Sigmoid colon (tissue), 3 donors: ENCODE measurements around the gene GPX1.

Experiments
- POLR2A ChIP-seq, 2 donors: fragments of 450-650 bp; IDR thresholded peaks; one replicate each; pipeline ENCODE4 v1.6.1; 2016; ENCODE audit warnings: antibody characterized with exemption in 2 of 2, mild to moderate bottlenecking in 2 of 2, moderate library complexity in 2 of 2
- TF ChIP-seq, protein P1 (sequence below), 4 experiments: fragments of 450-650 bp in 3 of 4; fragments of 200-600 bp in 1 of 4; IDR thresholded peaks; one replicate each; pipeline ENCODE4 v1.5.1; 2016 to 2019; ENCODE audit warnings: antibody characterized with exemption in 4 of 4, mild to moderate bottlenecking in 3 of 4, moderate library complexity in 2 of 4

DNA sequence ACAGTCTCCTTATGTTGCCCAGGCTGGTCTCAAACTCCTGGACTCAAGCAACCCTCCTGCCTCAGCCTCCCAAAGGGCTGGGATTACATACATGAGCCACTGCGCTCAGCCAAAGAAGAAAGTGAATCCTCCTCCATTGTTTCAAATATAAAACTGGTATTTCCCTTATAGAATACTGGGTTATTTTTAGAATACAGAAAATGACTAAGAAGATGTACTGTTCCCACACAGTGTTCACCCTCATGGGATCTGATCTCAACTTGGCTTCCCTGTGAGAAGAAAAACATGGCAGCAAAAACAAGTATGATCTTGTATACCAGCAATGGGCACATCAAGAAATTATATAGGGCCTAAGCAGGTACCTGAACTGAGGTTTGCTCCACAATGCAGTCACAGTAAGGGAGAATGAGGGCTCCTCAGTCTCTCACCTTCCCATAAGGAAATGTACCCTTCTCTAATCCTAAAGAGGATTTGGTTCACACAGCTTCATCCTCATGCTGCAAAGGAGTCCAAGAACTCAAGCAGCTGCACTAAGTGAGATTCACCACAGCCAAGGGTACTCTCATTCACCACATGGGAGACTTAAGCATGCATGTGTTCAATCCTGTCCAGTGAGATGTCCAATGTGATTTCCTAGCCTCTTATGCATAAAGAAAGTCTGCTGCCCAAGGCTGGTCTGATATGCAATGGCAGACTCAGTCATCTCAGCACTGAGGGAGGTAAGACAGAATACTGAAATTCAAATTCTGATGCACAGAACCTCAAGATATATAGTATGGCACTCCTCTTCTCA, 44.1 kb downstream of the GPX1 start:
- TF ChIP-seq, protein P1, sequence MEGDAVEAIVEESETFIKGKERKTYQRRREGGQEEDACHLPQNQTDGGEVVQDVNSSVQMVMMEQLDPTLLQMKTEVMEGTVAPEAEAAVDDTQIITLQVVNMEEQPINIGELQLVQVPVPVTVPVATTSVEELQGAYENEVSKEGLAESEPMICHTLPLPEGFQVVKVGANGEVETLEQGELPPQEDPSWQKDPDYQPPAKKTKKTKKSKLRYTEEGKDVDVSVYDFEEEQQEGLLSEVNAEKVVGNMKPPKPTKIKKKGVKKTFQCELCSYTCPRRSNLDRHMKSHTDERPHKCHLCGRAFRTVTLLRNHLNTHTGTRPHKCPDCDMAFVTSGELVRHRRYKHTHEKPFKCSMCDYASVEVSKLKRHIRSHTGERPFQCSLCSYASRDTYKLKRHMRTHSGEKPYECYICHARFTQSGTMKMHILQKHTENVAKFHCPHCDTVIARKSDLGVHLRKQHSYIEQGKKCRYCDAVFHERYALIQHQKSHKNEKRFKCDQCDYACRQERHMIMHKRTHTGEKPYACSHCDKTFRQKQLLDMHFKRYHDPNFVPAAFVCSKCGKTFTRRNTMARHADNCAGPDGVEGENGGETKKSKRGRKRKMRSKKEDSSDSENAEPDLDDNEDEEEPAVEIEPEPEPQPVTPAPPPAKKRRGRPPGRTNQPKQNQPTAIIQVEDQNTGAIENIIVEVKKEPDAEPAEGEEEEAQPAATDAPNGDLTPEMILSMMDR (IDR thresholded peaks at IDR 0.05) = no peak
- TF ChIP-seq POLR2A (IDR thresholded peaks at IDR 0.05) = no peak
